GM12801 (cell line): ENCODE results near the gene NOS1AP.

Source experiments
- TF ChIP-seq, protein P1 (sequence below): IDR thresholded peaks from one replicate; pipeline ENCODE4 v1.5.1; 2011; ENCODE audit warnings: control low read depth; ENCODE audit not compliant: insufficient read length; ENCODE audit errors: extremely low read depth

NOS1AP gene

DNA sequence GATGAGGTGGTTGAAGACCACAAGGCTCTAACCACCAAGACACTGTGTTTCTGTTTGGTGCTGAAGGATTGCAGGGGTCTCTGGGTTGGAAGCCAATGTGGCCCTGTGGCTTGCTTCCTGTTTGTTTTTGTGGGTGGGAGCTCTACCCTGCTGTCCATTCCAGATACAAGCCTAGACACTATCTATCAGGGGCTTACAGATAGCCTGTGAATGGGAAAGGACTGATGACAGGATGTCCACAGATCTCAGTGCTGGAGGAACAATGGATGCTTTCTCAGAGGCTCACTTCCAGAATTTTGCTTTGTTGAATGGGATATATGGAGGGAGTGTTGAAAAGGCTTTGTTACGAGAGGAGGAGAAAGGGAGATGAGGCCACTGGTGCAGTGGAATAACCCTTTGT lies 69.7 kb downstream of the NOS1AP start:
- TF ChIP-seq, protein P1, sequence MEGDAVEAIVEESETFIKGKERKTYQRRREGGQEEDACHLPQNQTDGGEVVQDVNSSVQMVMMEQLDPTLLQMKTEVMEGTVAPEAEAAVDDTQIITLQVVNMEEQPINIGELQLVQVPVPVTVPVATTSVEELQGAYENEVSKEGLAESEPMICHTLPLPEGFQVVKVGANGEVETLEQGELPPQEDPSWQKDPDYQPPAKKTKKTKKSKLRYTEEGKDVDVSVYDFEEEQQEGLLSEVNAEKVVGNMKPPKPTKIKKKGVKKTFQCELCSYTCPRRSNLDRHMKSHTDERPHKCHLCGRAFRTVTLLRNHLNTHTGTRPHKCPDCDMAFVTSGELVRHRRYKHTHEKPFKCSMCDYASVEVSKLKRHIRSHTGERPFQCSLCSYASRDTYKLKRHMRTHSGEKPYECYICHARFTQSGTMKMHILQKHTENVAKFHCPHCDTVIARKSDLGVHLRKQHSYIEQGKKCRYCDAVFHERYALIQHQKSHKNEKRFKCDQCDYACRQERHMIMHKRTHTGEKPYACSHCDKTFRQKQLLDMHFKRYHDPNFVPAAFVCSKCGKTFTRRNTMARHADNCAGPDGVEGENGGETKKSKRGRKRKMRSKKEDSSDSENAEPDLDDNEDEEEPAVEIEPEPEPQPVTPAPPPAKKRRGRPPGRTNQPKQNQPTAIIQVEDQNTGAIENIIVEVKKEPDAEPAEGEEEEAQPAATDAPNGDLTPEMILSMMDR = no peak

- TF ChIP-seq, protein P1 = no peak
Measured at GRCh38 chr1:162141281-162142054, 72.0 kb downstream of the NOS1AP start.

DNA sequence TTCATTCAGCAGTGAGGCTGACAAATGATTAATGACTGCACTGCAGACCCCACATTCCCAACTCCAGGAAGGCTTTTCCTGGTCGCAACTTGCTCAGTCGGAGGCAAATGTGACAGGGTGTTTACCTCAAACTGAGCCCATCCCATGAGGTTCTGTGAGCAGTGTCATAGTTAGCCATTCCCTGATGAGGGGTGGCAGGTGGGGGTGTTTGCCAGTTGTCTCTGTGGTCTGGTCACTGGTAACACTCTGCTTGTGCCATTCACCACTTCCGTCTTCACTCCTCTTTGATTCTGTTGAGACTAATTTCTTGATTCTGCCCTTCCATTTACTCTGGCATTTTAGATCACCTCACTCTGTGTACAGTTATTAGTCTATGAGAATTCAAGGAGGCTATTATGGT lies 73.5 kb downstream of the NOS1AP start:
- TF ChIP-seq, protein P1 = no peak

- TF ChIP-seq, protein P1 = no peak
Measured at GRCh38 chr1:162144268-162144667, 74.8 kb downstream of the NOS1AP start.

DNA sequence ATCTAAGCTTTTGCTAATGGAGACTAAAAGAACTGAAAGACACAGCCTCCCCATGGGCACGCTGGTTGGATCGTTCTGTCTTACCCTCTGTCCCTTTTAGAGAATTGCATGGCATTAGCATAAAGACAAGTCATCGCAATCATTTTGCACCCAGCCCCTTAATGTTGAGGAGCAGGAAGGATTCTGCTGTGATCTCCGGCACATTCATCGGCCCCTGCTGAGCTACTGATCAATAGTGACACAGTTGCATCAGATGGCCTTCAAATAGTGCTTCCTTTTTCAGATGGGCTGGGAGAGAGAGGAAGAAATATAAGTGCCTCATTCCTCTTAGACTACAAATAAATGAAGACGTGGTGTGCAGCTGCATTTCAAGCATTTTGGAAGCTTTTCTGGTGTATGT lies 75.4 kb downstream of the NOS1AP start:
- TF ChIP-seq, protein P1 = no peak

DNA sequence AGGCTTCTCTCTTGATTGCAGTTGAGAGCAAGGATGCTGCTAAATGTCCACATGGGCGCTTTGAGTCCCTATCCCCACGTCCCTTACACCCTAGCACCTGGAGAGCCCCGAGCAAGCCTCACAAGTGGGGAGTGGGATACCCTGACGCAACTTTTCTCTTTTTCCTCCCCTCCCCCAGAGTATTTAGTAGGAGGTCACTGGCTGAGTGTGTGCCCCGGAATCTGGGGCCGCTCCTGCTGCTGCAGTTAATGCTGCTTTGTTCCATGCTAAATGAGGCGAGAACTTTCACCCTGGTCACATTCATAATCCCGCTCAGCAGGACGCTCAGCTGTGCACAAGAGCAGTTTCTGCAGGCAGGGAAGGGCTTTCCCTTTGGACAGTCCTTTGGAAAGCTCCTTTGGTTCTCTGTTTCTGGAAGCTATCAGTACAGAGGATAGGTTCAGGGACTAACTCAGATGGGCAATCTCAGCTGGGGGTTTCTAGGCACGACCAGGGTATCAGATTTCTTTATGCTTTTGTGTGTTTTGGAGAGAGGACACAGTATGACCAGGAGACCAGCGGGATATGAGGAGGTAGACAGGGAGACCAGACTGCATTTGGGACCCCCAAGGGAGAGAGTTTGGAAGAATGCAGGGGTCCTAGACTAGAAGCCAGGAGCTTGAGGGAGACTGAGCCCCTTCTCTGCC lies 75.9 kb downstream of the NOS1AP start:
- TF ChIP-seq, protein P1 = no peak

DNA sequence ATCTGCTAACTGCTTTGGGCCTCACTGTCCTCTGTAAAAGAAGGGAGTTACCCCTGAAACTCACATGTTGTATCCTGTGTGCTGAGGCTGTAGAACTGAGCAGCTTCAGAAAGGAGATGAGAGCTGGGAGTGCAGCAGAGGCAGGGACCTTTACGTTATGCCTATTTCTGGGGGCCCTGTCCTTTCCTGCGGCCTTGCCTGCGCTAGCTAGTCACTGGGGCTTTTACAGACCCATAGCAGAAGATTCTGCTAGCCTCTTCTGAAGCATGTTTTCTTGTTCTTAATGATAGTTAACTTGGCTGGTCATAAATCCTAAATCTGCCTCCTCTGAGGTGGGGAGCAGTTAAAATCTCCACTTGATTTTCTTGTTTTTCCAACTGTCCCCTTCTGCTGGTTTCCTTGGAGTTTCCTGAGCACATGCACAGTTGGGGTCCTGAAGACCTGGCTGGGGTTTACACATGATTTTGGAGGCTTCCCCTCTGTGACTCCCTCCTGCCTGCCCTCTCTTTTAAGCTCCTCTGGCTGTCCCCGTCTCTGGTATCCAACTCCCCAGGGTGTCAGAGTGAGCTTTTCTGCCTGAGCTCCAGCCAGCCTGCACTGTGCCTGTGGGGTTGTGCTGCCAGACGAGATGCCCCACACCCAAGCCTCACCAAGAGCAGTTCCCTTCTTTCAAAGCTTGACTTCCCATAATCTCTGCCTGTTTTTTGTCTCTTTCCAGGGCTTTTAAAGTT lies 76.6 kb downstream of the NOS1AP start:
- TF ChIP-seq, protein P1 = no peak
